ENCODE results near the gene JAZF1. TPM values are rescaled to one million over a fixed set of nuclear protein-coding genes. Genes with fewer than 3 reads are reported as not detected.

The JAZF1 gene
- total and polyA plus RNA-seq, 2 of the 8 experiments (the other 6 are each of a cell fraction or from before 2014, with no cell fraction given) = 2.6 to 21.8 TPM

GRCh38 chr7:28108747-28109146 is 71.8 kb downstream of the JAZF1 start:
- WGBS, 2 experiments (ENCODE audit: extremely low coverage in 1 of 2, insufficient coverage in 1 of 2, insufficient read length in 1 of 2, insufficient replicate concordance in 2 of 2, low coverage in 1 of 2, low lambda C conversion rate in 2 of 2, missing lambda C conversion rate in 1 of 2) = 94% methylated on average over 3 of the region's 3 CpGs; no CpG with 5 or more reads in 1 of the 2 experiments

More at GRCh38 chr7:28108747-28109146, 71.8 kb downstream of the JAZF1 start:
- Histone ChIP-seq H3K4me2 (ENCODE audit: insufficient read depth in 1 of 2, low read depth in 2 of 2, low read length in 2 of 2) (no peak overlapping the region), H3K79me1 (ENCODE audit: low read depth, low read length) (no peaks in the 10 kb centered on the region), H3K4me1 (replicated peaks in 1 of 4; ENCODE audit: control insufficient read depth in 3 of 4, insufficient read depth in 4 of 4, low read length in 3 of 4) (peaks cover 0 to 9% (median 3%) of the 10 kb centered on the region in 4 experiments; a peak in 3 of 7 replicates), H3K27ac (ENCODE audit: low read depth, low read length) (no peak overlapping the region), H3K18ac (ENCODE audit: extremely low read depth, low read length) (no peak overlapping the region), H3K79me2 (ENCODE audit: control insufficient read depth in 1 of 2, insufficient read depth in 2 of 2, low read length in 2 of 2) (no peaks in the 10 kb centered on the region), H3K36me3 (ENCODE audit: control insufficient read depth in 2 of 4, insufficient read depth in 4 of 4, low read length in 3 of 4) (no peaks in the 10 kb centered on the region), H2BK5ac (ENCODE audit: low read depth, low read length) (no peak overlapping the region), H4K20me1 (replicated peaks in 1 of 2; ENCODE audit: control insufficient read depth in 1 of 2, insufficient read depth in 2 of 2, low read length in 2 of 2) (no peaks in the 10 kb centered on the region), H4K91ac (replicated peaks; ENCODE audit: insufficient read length, low read length) (no peak overlapping the region), H3K9ac (replicated peaks in 1 of 4; ENCODE audit: extremely low read depth in 1 of 4, low read depth in 3 of 4, low read length in 3 of 4) (no peak overlapping the region), H2BK12ac (ENCODE audit: low read depth, low read length) (no peak overlapping the region), H2BK120ac (replicated peaks; ENCODE audit: low read depth, low read length) (no peak overlapping the region), H3K9me3 (ENCODE audit: insufficient read depth in 2 of 2, low read depth in 1 of 2, low read length in 1 of 2) (no peaks in the 10 kb centered on the region), H3K4ac (replicated peaks; ENCODE audit: insufficient read length, low read depth, low read length) (no peak overlapping the region), H3K27me3 (replicated peaks in 1 of 4; ENCODE audit: control insufficient read depth in 3 of 4, extremely low read depth in 1 of 4, insufficient read depth in 3 of 4, low read length in 3 of 4) (no peaks in the 10 kb centered on the region), H3K23ac (ENCODE audit: insufficient read length) (no peak overlapping the region), H4K8ac (ENCODE audit: extremely low read depth, insufficient read depth, low read length) (no peak overlapping the region), H3K23me2 (ENCODE audit: low read depth, low read length) (no peaks in the 10 kb centered on the region; the same call in 1 of the 2 replicates), H4K5ac (ENCODE audit: insufficient read length, low read depth, low read length) (no peak overlapping the region), H3K56ac (replicated peaks; ENCODE audit: insufficient read length, low read depth, low read length) (no peak overlapping the region), H3K14ac (ENCODE audit: insufficient read length) (no peak overlapping the region), H2AFZ (ENCODE audit: low read length) (no peak overlapping the region), H3K4me3 (ENCODE audit: extremely low read depth in 1 of 4, insufficient read depth in 2 of 4, low read depth in 3 of 4, low read length in 4 of 4) (no peak overlapping the region), H2BK20ac (ENCODE audit: low read length) (no peak overlapping the region), H2BK15ac (ENCODE audit: low read length) (no peak overlapping the region), H2AK5ac (ENCODE audit: low read depth, low read length) (no peak overlapping the region; the same call in 1 of the 2 replicates)
- FAIRE-seq = no peak
- DNase-seq (ENCODE audit: low read depth in 1 of 2, low spot score in 2 of 2) = no peak
- ChIA-PET POLR2A (ENCODE audit: partially characterized antibody) (no interaction called here), CTCF (ENCODE audit: partially characterized antibody) (interaction anchor here (0.6 to 2.3 kb wide), 3 partner anchors 11 to 751 kb away, joined by 3 to 9 read pairs (median 4); no protein-coding TSS in a partner anchor)
- TF ChIP-seq KDM1A (IDR thresholded peaks at IDR 0.05; ENCODE audit: borderline replicate concordance, low read length) (no peak), CEBPB (IDR thresholded peaks at IDR 0.05; ENCODE audit: low read depth, low read length) (no peak), EGR1 (IDR thresholded peaks at IDR 0.05; ENCODE audit: borderline replicate concordance, low read depth, low read length) (no peak)

All from H1 (cell line).